Effector CD4-positive, alpha-beta T cell (primary cell): ENCODE results near the gene MSH3.

Experiments used
- DNase-seq: peaks from one replicate; pipeline ENCODE4 v3.0.0-alpha.2; 2020
- total RNA-seq: gene quantifications from one replicate; lab custom pipeline; 2026; lab: John Stamatoyannopoulos, UW

MSH3 gene
- 43.2 reads per million, percentile 65 among the genes with 10 or more reads in this experiment for total RNA-seq

- DNase-seq = peak; percentile 82
These were observed at the start of gene MSH3, which contains the start of gene DHFR for GRCh38 chr5:80654391-80655230. Gene MSH3 (plus strand): TSS chr5:80654652. CDS start chr5:80654728, 76 bp downstream. Gene DHFR (minus strand): TSS chr5:80654983. CDS start chr5:80654489, 494 bp downstream.

GRCh38 chr5:80607343-80607742, 47.1 kb upstream of the MSH3 start:
- no peak for DNase-seq

GRCh38 chr5:80607832-80608231, 46.6 kb upstream of the MSH3 start:
- DNase-seq = no peak

GRCh38 chr5:80608731-80609130, 45.7 kb upstream of the MSH3 start:
- no peak for DNase-seq

GRCh38 chr5:80609692-80610091, 44.8 kb upstream of the MSH3 start:
- DNase-seq = no peak

- no peak for DNase-seq
These were observed 39.1 kb upstream of the MSH3 start for GRCh38 chr5:80615266-80615914.

- no peak for DNase-seq
These were observed 36.0 kb upstream of the MSH3 start for GRCh38 chr5:80618438-80618837.

GRCh38 chr5:80619086-80619485, 35.4 kb upstream of the MSH3 start:
- no peak for DNase-seq

- DNase-seq = no peak
These were observed 34.2 kb upstream of the MSH3 start for GRCh38 chr5:80620211-80620610.

GRCh38 chr5:80622756-80623155, 31.7 kb upstream of the MSH3 start:
- DNase-seq = no peak

- no peak for DNase-seq
These were observed 30.5 kb upstream of the MSH3 start for GRCh38 chr5:80623999-80624398.

GRCh38 chr5:80625230-80625629, 29.2 kb upstream of the MSH3 start:
- DNase-seq = no peak

GRCh38 chr5:80629281-80629680, 25.2 kb upstream of the MSH3 start:
- no peak for DNase-seq

GRCh38 chr5:80631278-80632259, 22.9 kb upstream of the MSH3 start:
- DNase-seq = no peak

GRCh38 chr5:80632700-80633099, 21.8 kb upstream of the MSH3 start:
- no peak for DNase-seq

GRCh38 chr5:80634193-80634592, 20.3 kb upstream of the MSH3 start:
- DNase-seq = no peak

GRCh38 chr5:80641353-80641752, 13.1 kb upstream of the MSH3 start:
- no peak for DNase-seq

- no peak for DNase-seq
These were observed 9.6 kb upstream of the MSH3 start for GRCh38 chr5:80644900-80645299.

- no peak for DNase-seq
These were observed 7.5 kb upstream of the MSH3 start for GRCh38 chr5:80646926-80647325.

GRCh38 chr5:80653502-80653901, 950 bp upstream of the MSH3 start:
- DNase-seq = no peak

- no peak for DNase-seq
These were observed 430 bp upstream of the MSH3 start for GRCh38 chr5:80654054-80654390.

- no peak for DNase-seq
These were observed 851 bp downstream of the MSH3 start for GRCh38 chr5:80655231-80655774.

GRCh38 chr5:80656425-80656824, 2.0 kb downstream of the MSH3 start:
- DNase-seq = no peak
